Mammary epithelial cell (primary cell): Measurements from ENCODE around the gene MZT2B.
"Not testable (repeated sequence)": the region's sequence is repeated elsewhere in the genome, so short reads cannot be mapped to it uniquely, and the experiment has no call there.

Experiments
- CTCF ChIP-seq, 2 donors: IDR thresholded peaks in 1 of 2; conservative IDR thresholded peaks in 1 of 2; 2 replicates each; pipeline ENCODE4 v1.5.1; 2011 to 2012; ENCODE audit warnings: inconsistent platforms in 2 of 2, low read length in 2 of 2, mild to moderate bottlenecking in 2 of 2, control low read depth in 1 of 2, low read depth in 1 of 2; ENCODE audit not compliant: insufficient read depth in 1 of 2; ENCODE audit errors: extremely low read depth in 1 of 2
- EZH2 ChIP-seq: IDR thresholded peaks from 2 replicates; pipeline ENCODE4 v1.6.1; 2012; ENCODE audit warnings: low read length, inconsistent platforms, borderline replicate concordance

- not testable (repeated sequence) for TF ChIP-seq CTCF (conservative IDR thresholded peaks at IDR 0.05 in 1 of 2, IDR thresholded peaks at IDR 0.05 in 1 of 2; ENCODE audit: extremely low read depth in 1 of 2, insufficient read depth in 1 of 2, low read depth in 1 of 2, low read length in 2 of 2); EZH2
Observed at GRCh38 chr2:130182826-130183511, 907 bp downstream of the MZT2B start.
